HEK293 (cell line): ENCODE data around the gene IP6K2.
A peak's percentile ranks its signal among the peaks of the same experiment; 100 is the strongest.

Experiments used
- GLI4 ChIP-seq: fragments of 450-650 bp; formaldehyde crosslinking; IDR thresholded peaks from 2 replicates; pipeline ENCODE4 v1.5.1; 2016; ENCODE audit warnings: missing biosample characterization, missing genetic modification characterization
- HIC1 ChIP-seq: fragments of 450-650 bp; formaldehyde crosslinking; IDR thresholded peaks from 2 replicates; pipeline ENCODE4 v1.5.1; 2016; ENCODE audit warnings: missing biosample characterization, missing genetic modification characterization
- INSM2 ChIP-seq: fragments of 450-650 bp; formaldehyde crosslinking; IDR thresholded peaks from 2 replicates; pipeline ENCODE4 v1.5.1; 2016; ENCODE audit warnings: missing biosample characterization, missing genetic modification characterization
- KLF1 ChIP-seq: fragments of 450-650 bp; formaldehyde crosslinking; IDR thresholded peaks from 2 replicates; pipeline ENCODE4 v1.5.1; 2016; ENCODE audit warnings: missing biosample characterization, missing genetic modification characterization
- KLF10 ChIP-seq: fragments of 450-650 bp; IDR thresholded peaks from 2 replicates; pipeline ENCODE4 v1.5.1; 2018; ENCODE audit warnings: missing biosample characterization, mild to moderate bottlenecking, missing genetic modification characterization
- KLF7 ChIP-seq: fragments of 450-650 bp; formaldehyde crosslinking; IDR thresholded peaks from 2 replicates; pipeline ENCODE4 v1.5.1; 2016; ENCODE audit warnings: missing biosample characterization, missing genetic modification characterization, borderline replicate concordance
- PRDM2 ChIP-seq: fragments of 450-650 bp; formaldehyde crosslinking; IDR thresholded peaks from 2 replicates; pipeline ENCODE4 v1.5.1; 2016; ENCODE audit warnings: missing biosample characterization, missing genetic modification characterization, borderline replicate concordance
- PRDM6 ChIP-seq: fragments of 450-650 bp; formaldehyde crosslinking; IDR thresholded peaks from 2 replicates; pipeline ENCODE4 v1.5.1; 2017; ENCODE audit warnings: missing biosample characterization, missing genetic modification characterization
- RBAK ChIP-seq: fragments of 450-650 bp; formaldehyde crosslinking; IDR thresholded peaks from 2 replicates; pipeline ENCODE4 v1.5.1; 2016; ENCODE audit warnings: missing biosample characterization, missing genetic modification characterization
- SCRT1 ChIP-seq: fragments of 450-650 bp; formaldehyde crosslinking; IDR thresholded peaks from 2 replicates; pipeline ENCODE4 v1.5.1; 2016; ENCODE audit warnings: missing biosample characterization, missing genetic modification characterization, borderline replicate concordance
- TRIM28 ChIP-seq: IDR thresholded peaks from 2 replicates; pipeline ENCODE4 v1.6.1; 2011; ENCODE audit warnings: low read length, control low read depth, borderline replicate concordance
- ZBTB8A ChIP-seq: fragments of 450-650 bp; formaldehyde crosslinking; IDR thresholded peaks from 2 replicates; pipeline ENCODE4 v1.5.1; 2016; ENCODE audit warnings: missing biosample characterization, missing genetic modification characterization
- ZFHX2 ChIP-seq: fragments of 450-650 bp; formaldehyde crosslinking; conservative IDR thresholded peaks from 2 replicates; pipeline ENCODE4 v1.5.1; 2016; ENCODE audit warnings: missing biosample characterization, missing genetic modification characterization
- ZNF155 ChIP-seq: fragments of 450-650 bp; formaldehyde crosslinking; IDR thresholded peaks from 2 replicates; pipeline ENCODE4 v1.5.1; 2016; ENCODE audit warnings: missing biosample characterization, missing genetic modification characterization
- ZNF157 ChIP-seq: fragments of 450-650 bp; formaldehyde crosslinking; IDR thresholded peaks from 2 replicates; pipeline ENCODE4 v1.5.1; 2016; ENCODE audit warnings: missing biosample characterization, missing genetic modification characterization
- ZNF26 ChIP-seq: fragments of 450-650 bp; formaldehyde crosslinking; IDR thresholded peaks from 2 replicates; pipeline ENCODE4 v1.5.1; 2016; ENCODE audit warnings: missing biosample characterization, missing genetic modification characterization
- ZNF394 ChIP-seq: fragments of 450-650 bp; formaldehyde crosslinking; IDR thresholded peaks from 2 replicates; pipeline ENCODE4 v1.5.1; 2016; ENCODE audit warnings: missing biosample characterization, missing genetic modification characterization, mild to moderate bottlenecking, moderate library complexity, borderline replicate concordance
- ZNF48 ChIP-seq: fragments of 450-650 bp; formaldehyde crosslinking; IDR thresholded peaks from 2 replicates; pipeline ENCODE4 v1.5.1; 2016; ENCODE audit warnings: missing biosample characterization, missing genetic modification characterization
- ZNF510 ChIP-seq: fragments of 450-650 bp; formaldehyde crosslinking; IDR thresholded peaks from 2 replicates; pipeline ENCODE4 v1.5.1; 2018; ENCODE audit warnings: mild to moderate bottlenecking, missing genetic modification characterization, missing biosample characterization; ENCODE audit not compliant: insufficient replicate concordance
- ZNF521 ChIP-seq: fragments of 450-650 bp; formaldehyde crosslinking; IDR thresholded peaks from 2 replicates; pipeline ENCODE4 v1.5.1; 2017; ENCODE audit warnings: missing biosample characterization, mild to moderate bottlenecking, missing genetic modification characterization
- ZNF548 ChIP-seq: fragments of 450-650 bp; formaldehyde crosslinking; IDR thresholded peaks from 2 replicates; pipeline ENCODE4 v1.5.1; 2016; ENCODE audit warnings: missing biosample characterization, missing genetic modification characterization
- ZNF596 ChIP-seq: fragments of 450-650 bp; IDR thresholded peaks from 2 replicates; pipeline ENCODE4 v1.5.0; 2018; ENCODE audit warnings: missing biosample characterization, mild to moderate bottlenecking, missing genetic modification characterization, moderate library complexity
- ZNF600 ChIP-seq: fragments of 450-650 bp; formaldehyde crosslinking; IDR thresholded peaks from 2 replicates; pipeline ENCODE4 v1.5.1; 2016; ENCODE audit warnings: missing biosample characterization, missing genetic modification characterization
- ZNF747 ChIP-seq: fragments of 450-650 bp; formaldehyde crosslinking; IDR thresholded peaks from 2 replicates; pipeline ENCODE4 v1.5.1; 2016; ENCODE audit warnings: missing biosample characterization, missing genetic modification characterization
- ZNF777 ChIP-seq: fragments of 450-650 bp; formaldehyde crosslinking; IDR thresholded peaks from 2 replicates; pipeline ENCODE4 v1.5.1; 2017; ENCODE audit warnings: missing biosample characterization, missing genetic modification characterization, borderline replicate concordance
- ZNF837 ChIP-seq: fragments of 450-650 bp; formaldehyde crosslinking; IDR thresholded peaks from 2 replicates; pipeline ENCODE4 v1.5.1; 2016; ENCODE audit warnings: missing biosample characterization, missing genetic modification characterization

The IP6K2 gene

GRCh38 chr3:48663489-48664312, 53.3 kb downstream of the IP6K2 start (continued):
- peak; percentile 71 for TF ChIP-seq HIC1 (tag by site-specific recombination)
- peak; percentile 90 for TF ChIP-seq INSM2 (tag by site-specific recombination)
- no peak for TF ChIP-seq ZNF747 (tag by site-specific recombination)
- TF ChIP-seq ZNF777, result no peak
- peak; percentile 97 for TF ChIP-seq SCRT1
- no peak for TF ChIP-seq ZNF837 (tag by site-specific recombination)
- peak; percentile 28; the same call in 1 of the 2 replicates for TF ChIP-seq ZBTB8A (tag by site-specific recombination)
- no peak for TF ChIP-seq ZNF48
- TF ChIP-seq ZNF26, result no peak
- TF ChIP-seq GLI4 (tag by site-specific recombination), result no peak
- TF ChIP-seq PRDM6 (tag by site-specific recombination), result no peak
- peak; percentile 77; the same call in 1 of the 2 replicates for TF ChIP-seq KLF10 (tag by site-specific recombination)
- TF ChIP-seq ZNF548, result no peak
- no peak for TF ChIP-seq ZNF596 (tag by site-specific recombination)
- peak; percentile 81 for TF ChIP-seq KLF1 (tag by site-specific recombination)
- TF ChIP-seq ZNF600 (tag by site-specific recombination), result 0 out of 2 replicates have a peak, but pooled peaks have one; percentile 1
- TF ChIP-seq ZNF157 (tag by site-specific recombination), result no peak
- no peak for TF ChIP-seq PRDM2
- no peak for TF ChIP-seq TRIM28
- TF ChIP-seq RBAK (tag by site-specific recombination), result no peak
- no peak for TF ChIP-seq ZNF521 (tag by site-specific recombination)
- no peak for TF ChIP-seq ZNF155 (tag by site-specific recombination)
- TF ChIP-seq KLF7 (tag by site-specific recombination), result peak; percentile 42; the same call in 1 of the 2 replicates
- peak; percentile 50; the same call in 1 of the 2 replicates for TF ChIP-seq ZNF394 (tag by site-specific recombination)
- TF ChIP-seq ZFHX2 (tag by site-specific recombination), result peak; percentile 53
- no peak for TF ChIP-seq ZNF510 (tag by site-specific recombination)
